K562 (cell line): ENCODE data around the gene STUB1. TPM values are rescaled to one million over a fixed set of nuclear protein-coding genes. Genes with fewer than 3 reads are reported as not detected.

ENCODE experiments used
- ATAC-seq: fragments of 200-7000 bp; cut with Tn5 transposase; 3 replicates; pipeline ENCODE4 v1.9.1; 2020; ENCODE audit warnings: moderate library complexity
- BruUV-seq: library from RNA; stranded (reverse); fragments of 400-500 nt; replicated peaks from 2 replicates; lab custom pipeline; 2021; lab: Mats Ljungman, UMichigan
- CTCF ChIA-PET: fragments of 300-600 bp; formaldehyde crosslinking; extraction: SDS; loops from one replicate; lab custom pipeline; 2021; ENCODE audit warnings: low intra/inter-chr PET ratio; lab: Yijun Ruan, JAX
- POLR2A ChIA-PET: fragments of 300-600, 350-650 bp; sonication (Branson Sonifier 250); formaldehyde crosslinking; extraction: SDS; loops from one replicate; lab custom pipeline; 2021; ENCODE audit warnings: antibody characterized with exemption, inconsistent platforms; lab: Yijun Ruan, JAX
- DNase-seq, 4 experiments: peaks; one replicate each; pipeline versions ENCODE4 v3.0.0 to v3.0.0-alpha.2; 2011 to 2018; ENCODE audit warnings: low spot score in 3 of 4, mixed read lengths in 3 of 4; ENCODE audit errors: extremely low read depth in 1 of 4
- FAIRE-seq: peaks from 2 replicates; lab custom pipeline; 2011; peaks lifted over from hg19 to GRCh38; lab: Jason Lieb, UNC
- H2AFZ ChIP-seq: 2 replicates; pipeline ENCODE4 v1.6.0; 2011; ENCODE audit warnings: low read depth, low read length, control low read depth, inconsistent platforms
- H3K27ac ChIP-seq: fragments of 200-600 bp; 3 replicates; pipeline ENCODE4 v1.8.0; 2011; ENCODE audit warnings: low read depth, mild to moderate bottlenecking, control low read depth, inconsistent platforms, low read length, moderate library complexity, mixed read lengths; ENCODE audit errors: extremely low read depth
- H3K27me3 ChIP-seq, 2 experiments: fragments of 300-600 bp in 1 of 2; 2 replicates in 1 of 2; 3 replicates in 1 of 2; pipeline versions ENCODE4 v1.6.0 to v1.8.0; 2011; ENCODE audit warnings: inconsistent platforms in 2 of 2, low read length in 2 of 2, mild to moderate bottlenecking in 1 of 2, mixed read lengths in 1 of 2, moderate library complexity in 1 of 2; ENCODE audit not compliant: control insufficient read depth in 2 of 2, insufficient read depth in 2 of 2
- H3K36me3 ChIP-seq: fragments of 300-600 bp; 3 replicates; pipeline ENCODE4 v1.8.0; 2011; ENCODE audit warnings: mild to moderate bottlenecking, low read length, inconsistent platforms; ENCODE audit not compliant: control insufficient read depth, insufficient read depth
- H3K4me1 ChIP-seq, 2 experiments: fragments of 200-600 bp in 1 of 2; replicated peaks in 1 of 2; 2 replicates in 1 of 2; 3 replicates in 1 of 2; pipeline versions ENCODE4 v1.5.1 to v1.8.0; 2011; ENCODE audit warnings: inconsistent platforms in 2 of 2, low read length in 2 of 2, mild to moderate bottlenecking in 1 of 2, mixed read lengths in 1 of 2, moderate library complexity in 1 of 2; ENCODE audit not compliant: control insufficient read depth in 2 of 2, insufficient read depth in 2 of 2
- H3K4me2 ChIP-seq: 2 replicates; pipeline ENCODE4 v1.6.1; 2011; ENCODE audit warnings: low read length, control low read depth, inconsistent platforms, mixed read lengths; ENCODE audit not compliant: insufficient read depth
- H3K4me3 ChIP-seq: fragments of 200-600 bp; sonication (generic), shearing (Covaris generic); 2 replicates; pipeline ENCODE4 v1.5.1; 2016; ENCODE audit warnings: control low read depth, inconsistent platforms
- H3K79me2 ChIP-seq: fragments of 200-600 bp; 3 replicates; pipeline ENCODE4 v1.8.0; 2011; ENCODE audit warnings: low read length, inconsistent platforms; ENCODE audit not compliant: control insufficient read depth, insufficient read depth
- H3K9ac ChIP-seq, 2 experiments: 2 replicates each; pipeline versions ENCODE4 v1.6.0 to v1.6.1; 2011; ENCODE audit warnings: low read depth in 2 of 2, low read length in 2 of 2, control low read depth in 1 of 2, inconsistent platforms in 1 of 2, mild to moderate bottlenecking in 1 of 2, mixed read lengths in 1 of 2; ENCODE audit not compliant: insufficient read depth in 1 of 2
- H3K9me1 ChIP-seq: one replicate; pipeline ENCODE4 v1.6.0; 2011; ENCODE audit warnings: inconsistent platforms, mild to moderate bottlenecking, low read length, moderate library complexity; ENCODE audit not compliant: control insufficient read depth, insufficient read depth
- H3K9me3 ChIP-seq: replicated peaks from 2 replicates; pipeline ENCODE4 v1.5.1; 2011; ENCODE audit warnings: low read depth, low read length, inconsistent platforms; ENCODE audit not compliant: control insufficient read depth, insufficient read depth
- H4K20me1 ChIP-seq: replicated peaks from 2 replicates; pipeline ENCODE4 v1.6.1; 2011; ENCODE audit warnings: low read length, inconsistent platforms, mixed read lengths; ENCODE audit not compliant: control insufficient read depth, insufficient read depth
- BCL6 ChIP-seq: fragments of 250-450 bp; sonication (Bioruptor Pico); IDR thresholded peaks from 2 replicates; pipeline ENCODE4 v1.4.0; 2020
- CBX1 ChIP-seq: sonication (generic); IDR thresholded peaks from 2 replicates; pipeline ENCODE4 v1.6.1; 2016; ENCODE audit warnings: antibody characterized with exemption, low read depth, mild to moderate bottlenecking
- EP300 ChIP-seq: IDR thresholded peaks from 2 replicates; pipeline ENCODE4 v1.6.1; 2012; ENCODE audit warnings: low read length, improper control_type of control experiment
- GTF2E2 ChIP-seq: fragments of 200-800 bp; sonication (Bioruptor generic); IDR thresholded peaks from 2 replicates; pipeline ENCODE4 v1.6.1; 2016; ENCODE audit warnings: missing genetic modification characterization, missing compliant biosample characterization
- KDM1A ChIP-seq, 2 experiments: fragments of 450-650 bp; IDR thresholded peaks; 2 replicates each; pipeline ENCODE4 v1.6.1; 2016; ENCODE audit warnings: mild to moderate bottlenecking in 2 of 2
- KHSRP ChIP-seq: fragments of 450-650 bp; IDR thresholded peaks from 2 replicates; pipeline ENCODE4 v1.6.1; 2017
- POLR2AphosphoS5 ChIP-seq: IDR thresholded peaks from 2 replicates; pipeline ENCODE4 v1.6.1; 2011; ENCODE audit warnings: mild to moderate bottlenecking, low read depth, low read length, moderate library complexity; ENCODE audit not compliant: control insufficient read depth, insufficient read depth
- SP1 ChIP-seq: sonication (generic); formaldehyde crosslinking; IDR thresholded peaks from 2 replicates; pipeline ENCODE4 v1.8.1; 2022; ENCODE audit warnings: mild to moderate bottlenecking, missing genetic modification reagents
- ZNF12 ChIP-seq: sonication (generic); formaldehyde crosslinking; IDR thresholded peaks from 2 replicates; pipeline ENCODE4 v1.4.0; 2020; ENCODE audit warnings: mild to moderate bottlenecking, missing genetic modification reagents
- ZNF408 ChIP-seq: fragments of 250-450 bp; sonication (Bioruptor Pico); IDR thresholded peaks from 2 replicates; pipeline ENCODE4 v1.4.0; 2020; ENCODE audit warnings: low read depth, mild to moderate bottlenecking, moderate library complexity
- ZNF707 ChIP-seq: fragments of 250-450 bp; sonication (Bioruptor Pico); conservative IDR thresholded peaks from 2 replicates; pipeline ENCODE4 v1.8.0; 2022; ENCODE audit warnings: inconsistent platforms, mild to moderate bottlenecking, moderate library complexity
- WGBS: fragments of 100-300 bp; shearing (Covaris generic); methylation state at CpG from one replicate; pipeline ENCODE4 v1.1.6; 2016; ENCODE audit warnings: low coverage, mixed read lengths; ENCODE audit not compliant: insufficient coverage; ENCODE audit errors: missing lambda C conversion rate; 5-methylcytosine and 5-hydroxymethylcytosine counted together
- in situ Hi-C: fragments of 300-500 bp; cut with MboI; formaldehyde crosslinking; loops from 4 replicates; pipeline ENCODE4 v1.15.0; 2018; ENCODE audit warnings: inconsistent platforms, mixed read lengths
- intact Hi-C: fragments of 100-400 bp; cut with micrococcal nuclease; formaldehyde crosslinking; loops from 2 replicates; pipeline ENCODE4 v1.14.2; 2022
- polyA plus RNA-seq, 8 experiments: library from polyadenylated mRNA; depleted of rRNA in 4 of 8; stranded (reverse) in 5 of 8; unstranded in 3 of 8; fragments of >200 nt; fragmentation: Nextera tagmentation in 2 of 8; fragmentation: Illumina TruSeq in 1 of 8; extraction: Ambion mirVana in 2 of 8; extraction: Trizol in 1 of 8; gene quantifications; 2 replicates each; pipeline versions ENCODE4 v1.2.1 to v1.2.3, GENCODE V29; 2011 to 2014; ENCODE audit warnings: inconsistent platforms in 1 of 8, missing spikeins in 1 of 8
- total RNA-seq, 7 experiments: library from RNA; depleted of rRNA in 6 of 7; stranded (reverse); fragments of >200 nt in 6 of 7; fragmentation: Illumina TruSeq in 2 of 7; extraction: Trizol in 2 of 7; gene quantifications; 2 replicates each; pipeline versions ENCODE4 v1.2.1 to v1.2.3, GENCODE V29; 2011 to 2021; ENCODE audit warnings: low replicate concordance in 1 of 7
- TF ChIP-seq, protein P1 (sequence below): fragments of 250-450 bp; sonication (Bioruptor Pico); IDR thresholded peaks from 2 replicates; pipeline ENCODE4 v1.5.0; 2020; ENCODE audit warnings: mild to moderate bottlenecking, borderline replicate concordance
- TF ChIP-seq, protein P2 (sequence below): fragments of 450-650 bp; conservative IDR thresholded peaks from 2 replicates; pipeline ENCODE4 v1.6.1; 2016; ENCODE audit warnings: missing genetic modification characterization, low read depth, mild to moderate bottlenecking, missing compliant biosample characterization, moderate library complexity

The STUB1 gene
- total and polyA plus RNA-seq, 9 of the 15 experiments (the other 6 are each of a cell fraction or from before 2014, with no cell fraction given): 10.6 to 251 (median 152) TPM

DNA sequence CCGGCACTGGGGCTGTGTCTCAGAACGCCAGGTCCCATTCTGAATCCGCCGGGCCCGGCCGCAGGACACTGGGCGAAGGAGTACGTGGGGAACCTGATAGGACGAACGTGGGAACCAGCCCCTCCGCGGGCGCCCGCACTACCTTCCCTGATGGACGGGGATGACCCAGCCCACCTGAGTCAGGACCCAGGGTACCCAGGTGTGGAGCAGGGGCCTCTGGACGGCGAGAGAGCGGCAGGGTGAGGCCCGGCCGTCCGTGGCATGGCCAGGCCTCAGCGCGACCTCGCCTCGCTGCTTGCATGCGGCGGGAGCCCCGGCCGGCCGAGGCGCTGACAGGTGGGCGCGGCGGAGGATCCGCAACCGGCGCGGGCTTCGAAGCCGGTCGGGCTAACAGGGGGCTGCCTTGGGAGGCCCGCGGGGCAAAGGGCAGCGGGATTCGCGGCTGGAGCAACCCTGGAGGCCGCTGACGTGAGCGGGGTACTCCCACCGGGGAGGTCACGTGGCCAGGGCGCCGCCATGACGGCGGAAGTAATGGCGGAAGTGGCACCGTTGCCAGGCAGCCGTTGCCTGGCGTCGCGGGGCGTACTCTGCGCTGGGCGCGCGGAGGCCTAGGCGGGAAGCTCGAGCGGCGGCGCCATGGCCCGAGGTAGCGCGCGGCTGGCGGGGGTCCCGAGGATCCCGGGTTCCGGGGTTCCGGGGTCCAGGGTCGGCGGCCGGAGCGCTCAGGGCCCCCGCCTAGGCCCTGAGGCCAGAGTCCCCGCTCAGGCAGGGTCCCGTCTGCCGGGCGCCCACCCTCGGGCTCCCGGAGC lies 31.2 kb upstream of the STUB1 start, which contains the start of gene WDR90 (continued):
- TF ChIP-seq, protein P1, sequence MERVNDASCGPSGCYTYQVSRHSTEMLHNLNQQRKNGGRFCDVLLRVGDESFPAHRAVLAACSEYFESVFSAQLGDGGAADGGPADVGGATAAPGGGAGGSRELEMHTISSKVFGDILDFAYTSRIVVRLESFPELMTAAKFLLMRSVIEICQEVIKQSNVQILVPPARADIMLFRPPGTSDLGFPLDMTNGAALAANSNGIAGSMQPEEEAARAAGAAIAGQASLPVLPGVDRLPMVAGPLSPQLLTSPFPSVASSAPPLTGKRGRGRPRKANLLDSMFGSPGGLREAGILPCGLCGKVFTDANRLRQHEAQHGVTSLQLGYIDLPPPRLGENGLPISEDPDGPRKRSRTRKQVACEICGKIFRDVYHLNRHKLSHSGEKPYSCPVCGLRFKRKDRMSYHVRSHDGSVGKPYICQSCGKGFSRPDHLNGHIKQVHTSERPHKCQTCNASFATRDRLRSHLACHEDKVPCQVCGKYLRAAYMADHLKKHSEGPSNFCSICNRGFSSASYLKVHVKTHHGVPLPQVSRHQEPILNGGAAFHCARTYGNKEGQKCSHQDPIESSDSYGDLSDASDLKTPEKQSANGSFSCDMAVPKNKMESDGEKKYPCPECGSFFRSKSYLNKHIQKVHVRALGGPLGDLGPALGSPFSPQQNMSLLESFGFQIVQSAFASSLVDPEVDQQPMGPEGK (CRISPR knock-in tag): no peak
- no peak for TF ChIP-seq ZNF408 (CRISPR knock-in tag)
- no peak for TF ChIP-seq BCL6 (CRISPR knock-in tag)
- TF ChIP-seq CBX1: no peak
- TF ChIP-seq, all 486 proteins: peak for 5

DNA sequence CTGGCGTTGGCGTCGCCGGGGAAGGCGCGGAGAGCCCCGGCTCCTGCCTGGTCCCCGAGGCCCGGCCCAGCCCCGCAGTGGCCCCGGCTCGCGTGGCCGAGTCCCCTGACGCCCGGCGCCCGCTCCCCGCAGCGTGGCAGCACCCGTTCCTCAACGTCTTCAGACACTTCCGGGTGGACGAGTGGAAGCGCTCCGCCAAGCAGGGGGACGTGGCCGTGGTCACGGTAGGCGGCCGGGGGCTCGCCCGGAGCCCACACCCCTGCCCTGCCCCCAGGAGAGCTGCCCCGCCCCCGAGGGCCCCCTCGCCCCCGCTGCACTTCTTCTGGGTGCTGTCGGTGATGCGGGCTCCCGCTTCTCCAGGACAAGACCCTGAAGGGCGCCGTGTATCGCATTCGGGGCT lies 30.6 kb upstream of the STUB1 start:
- POLR2A ChIA-PET: interaction anchor here (0.6 to 1.7 kb wide), 2 partner anchors 9 to 10 kb away, joined by 4 to 6 read pairs; no protein-coding TSS in a partner anchor
- peaks cover 0 to 87% of the 10 kb centered on the region in 2 experiments; a peak in 2 of 5 replicates for H3K4me1 ChIP-seq

More for the DNA sequence above, 30.6 kb upstream of the STUB1 start:
- TF ChIP-seq EP300 (no peak), SP1 (CRISPR knock-in tag) (no peak), GTF2E2 (no peak), ZNF707 (CRISPR knock-in tag) (no peak), KHSRP (no peak), KDM1A (IDR thresholded peaks at IDR 0.05) (no peak), ZNF12 (CRISPR knock-in tag) (no peak), POLR2AphosphoS5 (no peak)
- TF ChIP-seq, protein P2, sequence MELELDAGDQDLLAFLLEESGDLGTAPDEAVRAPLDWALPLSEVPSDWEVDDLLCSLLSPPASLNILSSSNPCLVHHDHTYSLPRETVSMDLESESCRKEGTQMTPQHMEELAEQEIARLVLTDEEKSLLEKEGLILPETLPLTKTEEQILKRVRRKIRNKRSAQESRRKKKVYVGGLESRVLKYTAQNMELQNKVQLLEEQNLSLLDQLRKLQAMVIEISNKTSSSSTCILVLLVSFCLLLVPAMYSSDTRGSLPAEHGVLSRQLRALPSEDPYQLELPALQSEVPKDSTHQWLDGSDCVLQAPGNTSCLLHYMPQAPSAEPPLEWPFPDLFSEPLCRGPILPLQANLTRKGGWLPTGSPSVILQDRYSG (tag): no peak
- DNase-seq (no peak), ATAC-seq (no peak), FAIRE-seq (no peak)
- H2AFZ ChIP-seq: no peak overlapping the region
- peaks cover 16% of the 10 kb centered on the region for H3K79me2 ChIP-seq
- 88% methylated on average over 5 of the region's 44 CpGs for WGBS
- in situ Hi-C loops: no loop called here
- H3K27ac ChIP-seq: no peak overlapping the region
- no peak overlapping the region for H3K4me2 ChIP-seq
- H3K9me3 ChIP-seq: no peaks in the 10 kb centered on the region
- CTCF ChIA-PET: no interaction called here
- H4K20me1 ChIP-seq: no peaks in the 10 kb centered on the region
- H3K4me3 ChIP-seq: no peak overlapping the region
- no peaks in the 10 kb centered on the region for H3K27me3 ChIP-seq
- H3K9ac ChIP-seq: no peak overlapping the region
- no peaks in the 10 kb centered on the region for H3K9me1 ChIP-seq
- H3K36me3 ChIP-seq: peaks cover 35% of the 10 kb centered on the region; the same call in 2 of the 3 replicates
- BruUV-seq: no TSS peak
- intact Hi-C loops: no loop called here
